Measurements from ENCODE around the gene LBX2.
"Not testable (repeated sequence)": the region's sequence is repeated elsewhere in the genome, so short reads cannot be mapped to it uniquely, and the experiment has no call there.

The LBX2 gene

DNA sequence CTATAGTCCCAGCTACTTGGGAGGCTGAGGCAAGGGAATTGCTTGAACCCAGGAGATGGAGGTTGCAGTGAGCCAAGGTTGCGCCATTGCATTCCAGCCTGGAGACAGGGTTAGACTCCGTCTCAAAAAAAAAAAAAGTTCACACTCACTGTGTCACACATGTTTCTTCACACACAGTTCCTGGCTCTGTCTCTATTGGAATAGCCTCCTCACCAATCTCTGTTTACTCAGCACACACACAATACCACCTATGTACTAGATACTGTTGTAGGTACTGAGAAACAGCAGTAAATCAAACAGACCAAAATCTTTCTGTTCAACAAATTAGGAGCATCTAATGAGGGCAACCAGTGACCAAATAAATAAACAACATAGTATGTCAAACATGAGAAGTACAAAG, 13.3 kb downstream of the LBX2 start:
- CTCF ChIA-PET = no interaction called here
- POLR2A ChIA-PET (ENCODE audit: low non-redundant PET) = no interaction called here
- DNase-seq (ENCODE audit: low spot score) = no peak

DNA sequence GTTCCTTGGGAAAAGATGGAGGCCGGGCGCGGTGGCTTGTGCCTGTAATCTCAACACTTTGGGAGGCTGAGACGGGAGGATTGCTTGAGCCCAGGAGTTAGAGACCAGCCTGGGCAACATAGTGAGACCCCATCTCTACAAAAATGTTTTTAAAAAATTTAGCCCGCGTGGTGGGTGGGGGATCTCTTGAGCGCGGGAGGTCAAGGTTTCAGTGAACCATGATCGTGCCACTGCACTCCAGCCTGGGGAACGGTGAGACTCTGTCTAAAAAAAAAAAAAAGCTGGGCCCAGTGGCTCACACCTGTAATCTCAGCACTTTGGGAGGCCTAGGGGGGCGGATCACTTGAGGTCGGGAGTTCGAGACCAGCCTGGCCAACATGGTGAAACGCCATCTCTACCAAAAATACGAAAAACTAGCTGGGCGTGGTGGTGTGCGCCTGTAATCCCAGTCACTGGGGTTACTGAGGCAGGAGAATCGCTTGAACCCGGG, 15.7 kb downstream of the LBX2 start:
- H3K27ac ChIP-seq = peak overlapping the region; percentile 90
- DNase-seq (ENCODE audit: low spot score) = not testable (repeated sequence)
- ChIA-PET POLR2A (ENCODE audit: low non-redundant PET) (interaction anchor here (0.5 to 1.1 kb wide), 2 partner anchors 20 to 47 kb away, joined by 3 to 4 read pairs; no protein-coding TSS in a partner anchor), CTCF (interaction anchor here (0.5 to 3.6 kb wide), 17 partner anchors 9 to 144 kb away, joined by 3 to 41 read pairs (median 5); partner anchors contain the start of genes AUP1, HTRA2, INO80B and PCGF1)

More for the DNA sequence above, 13.3 kb downstream of the LBX2 start:
- TF ChIP-seq, protein P1, sequence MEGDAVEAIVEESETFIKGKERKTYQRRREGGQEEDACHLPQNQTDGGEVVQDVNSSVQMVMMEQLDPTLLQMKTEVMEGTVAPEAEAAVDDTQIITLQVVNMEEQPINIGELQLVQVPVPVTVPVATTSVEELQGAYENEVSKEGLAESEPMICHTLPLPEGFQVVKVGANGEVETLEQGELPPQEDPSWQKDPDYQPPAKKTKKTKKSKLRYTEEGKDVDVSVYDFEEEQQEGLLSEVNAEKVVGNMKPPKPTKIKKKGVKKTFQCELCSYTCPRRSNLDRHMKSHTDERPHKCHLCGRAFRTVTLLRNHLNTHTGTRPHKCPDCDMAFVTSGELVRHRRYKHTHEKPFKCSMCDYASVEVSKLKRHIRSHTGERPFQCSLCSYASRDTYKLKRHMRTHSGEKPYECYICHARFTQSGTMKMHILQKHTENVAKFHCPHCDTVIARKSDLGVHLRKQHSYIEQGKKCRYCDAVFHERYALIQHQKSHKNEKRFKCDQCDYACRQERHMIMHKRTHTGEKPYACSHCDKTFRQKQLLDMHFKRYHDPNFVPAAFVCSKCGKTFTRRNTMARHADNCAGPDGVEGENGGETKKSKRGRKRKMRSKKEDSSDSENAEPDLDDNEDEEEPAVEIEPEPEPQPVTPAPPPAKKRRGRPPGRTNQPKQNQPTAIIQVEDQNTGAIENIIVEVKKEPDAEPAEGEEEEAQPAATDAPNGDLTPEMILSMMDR (conservative IDR thresholded peaks at IDR 0.05; ENCODE audit: low read depth) = no peak
- H3K27ac ChIP-seq = no peak overlapping the region

DNA sequence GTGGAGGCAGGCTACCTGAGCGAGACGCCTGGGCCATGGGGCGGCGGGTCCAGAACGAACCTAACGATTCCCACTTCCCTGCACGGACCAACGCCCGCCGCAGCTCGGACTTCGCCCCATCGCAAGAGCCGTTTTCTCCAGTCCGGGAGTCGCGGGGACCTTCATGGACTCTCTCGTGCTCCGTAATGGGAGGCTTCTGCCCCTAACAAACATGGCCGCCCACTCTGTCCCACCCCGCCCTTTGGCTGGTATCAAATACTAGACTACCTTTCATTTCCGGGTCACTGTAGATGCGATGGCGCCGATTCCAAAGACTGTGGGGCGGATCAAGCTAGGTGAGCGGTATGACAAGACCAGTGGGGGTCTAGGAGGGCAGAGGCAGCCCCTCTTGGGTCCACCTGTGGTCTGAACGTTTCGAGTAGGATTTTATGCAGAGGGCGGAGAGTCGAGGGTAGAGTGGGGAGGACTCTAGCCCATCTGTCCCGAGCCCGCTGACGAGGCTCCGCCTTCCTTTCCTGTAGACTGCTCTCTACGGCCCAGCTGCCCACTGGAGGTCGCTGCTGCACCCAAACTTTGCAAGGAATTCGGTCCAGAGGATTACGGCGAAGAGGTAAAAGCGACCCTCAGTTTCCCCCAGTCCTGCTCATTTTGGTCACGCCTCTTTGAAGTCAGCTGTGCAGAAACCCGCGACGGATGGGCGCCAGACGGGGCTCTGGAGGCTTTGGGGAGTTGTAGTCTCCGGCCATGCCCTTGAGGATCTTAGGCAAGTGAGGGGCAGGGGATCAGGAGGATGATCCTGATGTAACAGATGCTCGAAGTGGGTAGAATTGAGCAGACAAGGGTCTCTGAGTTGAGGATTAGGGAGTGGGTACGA, 16.4 kb downstream of the LBX2 start, which contains the start of the genes CCDC142 and TTC31:
Gene CCDC142, minus strand, starts transcription at position 198 of the 874 bp plus-strand sequence. Its CDS starts 161 bp downstream, at position 37.
Gene TTC31, plus strand, starts transcription at position 281 of the 874 bp plus-strand sequence. Its CDS starts 15 bp downstream, at position 296.
- peak within 1 kb of the TSS; percentile 90 for H3K27ac ChIP-seq
- POLR2A ChIA-PET (ENCODE audit: low non-redundant PET) = interaction anchor here (0.5 to 1.5 kb wide), 4 partner anchors 10 to 252 kb away, joined by 3 to 5 read pairs (median 4); no protein-coding TSS in a partner anchor
- TF ChIP-seq, protein P1 (conservative IDR thresholded peaks at IDR 0.05; ENCODE audit: low read depth) = peak; percentile 89
- DNase-seq (ENCODE audit: low spot score) = peak; percentile 93
- CTCF ChIA-PET = interaction anchor here (0.5 to 3.6 kb wide), 17 partner anchors 10 to 218 kb away, joined by 3 to 41 read pairs (median 4); partner anchors contain the start of genes AUP1, HTRA2, INO80B and PCGF1

DNA sequence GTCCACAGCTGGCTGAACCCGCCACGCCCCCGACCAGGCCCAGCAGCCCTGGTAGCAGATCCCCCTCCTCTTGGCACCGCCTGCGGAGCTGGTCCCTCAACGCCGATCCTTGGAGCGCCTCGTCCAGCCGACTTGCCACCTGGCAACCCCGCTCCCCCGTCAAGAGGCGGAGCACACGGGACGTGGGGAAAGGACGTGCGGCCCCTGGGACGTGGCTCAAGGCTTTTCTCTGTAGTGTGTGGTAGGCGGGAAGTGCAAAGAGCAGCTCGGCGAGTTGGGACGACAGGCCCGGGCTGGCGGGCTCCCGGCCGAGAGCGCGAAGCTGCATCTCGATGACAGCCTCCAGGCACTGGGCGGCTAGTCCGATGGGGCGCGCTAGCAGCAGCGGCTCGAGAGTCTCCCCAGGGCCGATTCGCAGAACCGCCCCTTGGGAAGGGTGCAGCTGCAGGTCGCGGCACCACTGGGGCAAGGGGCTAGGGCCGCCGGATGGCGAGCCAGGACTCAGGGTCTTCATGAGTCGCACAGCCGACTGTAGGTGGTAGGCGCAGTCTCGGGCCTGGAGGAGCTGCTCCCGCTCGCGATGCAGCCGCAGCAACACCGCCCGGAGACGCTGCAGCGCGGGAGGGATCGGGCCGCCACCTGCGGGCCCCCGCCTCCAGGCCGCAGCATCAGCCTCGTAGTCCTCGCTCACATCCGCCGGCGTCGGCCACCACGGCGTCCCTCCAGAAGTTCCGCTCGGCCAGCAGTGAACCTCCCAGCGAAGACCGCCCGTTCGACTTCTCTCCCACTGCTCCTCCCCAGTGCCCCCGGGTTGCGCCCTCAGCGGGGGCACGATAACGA, 17.2 kb downstream of the LBX2 start:
- TF ChIP-seq, protein P1 (conservative IDR thresholded peaks at IDR 0.05; ENCODE audit: low read depth) = no peak
- ChIA-PET POLR2A (ENCODE audit: low non-redundant PET) (interaction anchor here (0.6 to 1.5 kb wide), 4 partner anchors 9 to 252 kb away, joined by 3 to 7 read pairs (median 4); partner anchors contain the start of gene MRPL53), CTCF (interaction anchor here (1.0 to 3.6 kb wide), 7 partner anchors 9 to 106 kb away, joined by 4 to 41 read pairs (median 7); partner anchors contain the start of genes AUP1, HTRA2 and WBP1)
- H3K27ac ChIP-seq = peak overlapping the region; percentile 90
- DNase-seq (ENCODE audit: low spot score) = peak; percentile 21

DNA sequence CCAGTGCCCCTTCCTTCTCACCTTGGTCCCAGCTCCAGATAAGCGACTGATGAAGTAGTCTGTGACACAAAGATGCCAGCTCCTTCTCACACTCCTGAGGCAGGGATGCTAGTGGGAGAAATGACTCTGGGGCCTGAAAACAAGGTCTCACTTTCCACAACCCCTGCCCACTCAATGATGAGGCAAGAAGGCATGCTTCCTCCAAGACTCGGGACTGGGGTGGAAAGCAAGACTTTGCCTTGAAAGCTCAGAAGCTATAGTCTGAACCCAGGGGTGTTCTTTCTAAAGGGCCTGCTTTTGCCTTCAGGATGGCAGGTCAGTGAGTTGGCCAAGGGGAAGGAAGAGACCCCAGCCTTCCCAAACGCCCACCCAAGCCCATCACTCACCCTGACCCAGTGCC, 18.0 kb downstream of the LBX2 start:
- ChIA-PET POLR2A (ENCODE audit: low non-redundant PET) (interaction anchor here (0.9 to 1.0 kb wide), 2 partner anchors 9 to 25 kb away, joined by 4 to 7 read pairs; partner anchors contain the start of gene MRPL53), CTCF (interaction anchor here (1.7 to 3.6 kb wide), 3 partner anchors 8 to 49 kb away, joined by 6 to 41 read pairs (median 7); partner anchors contain the start of genes AUP1 and HTRA2)
- TF ChIP-seq, protein P1 (conservative IDR thresholded peaks at IDR 0.05; ENCODE audit: low read depth) = no peak
- H3K27ac ChIP-seq = peak overlapping the region; percentile 90
- DNase-seq (ENCODE audit: low spot score) = no peak

DNA sequence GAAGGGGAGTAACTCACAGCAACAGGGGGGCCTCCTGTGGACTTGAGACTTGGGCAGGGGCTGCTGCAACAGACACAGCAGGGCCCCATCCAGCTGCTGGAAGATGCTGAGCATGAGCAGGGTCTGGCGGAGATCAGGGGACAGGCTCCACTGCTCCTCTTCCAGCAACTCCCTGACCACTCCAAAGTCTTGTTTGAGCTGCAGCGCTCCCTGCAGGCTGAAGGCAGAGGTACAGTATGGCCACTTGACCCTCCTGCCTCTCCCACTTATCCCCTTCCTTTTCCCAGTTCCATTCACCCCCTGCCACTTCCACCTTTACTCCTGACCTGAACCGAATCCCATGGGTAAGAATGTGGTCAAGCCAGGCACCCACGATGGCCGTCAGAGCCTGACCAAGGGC, 24.5 kb downstream of the LBX2 start:
- ChIA-PET CTCF (interaction anchor here (0.6 to 0.8 kb wide), 2 partner anchors 9 to 12 kb away, joined by 4 read pairs; no protein-coding TSS in a partner anchor), POLR2A (ENCODE audit: low non-redundant PET) (no interaction called here)
- DNase-seq (ENCODE audit: low spot score) = no peak
- TF ChIP-seq, protein P1 (conservative IDR thresholded peaks at IDR 0.05; ENCODE audit: low read depth) = 0 out of 2 replicates have a peak, but pooled peaks have one; percentile 17
- peak overlapping the region; percentile 97 for H3K27ac ChIP-seq

Measured in RWPE1 (cell line).